Measurements from ENCODE around the gene BTBD16.

- no peak for TF ChIP-seq CTCF (IDR thresholded peaks at IDR 0.05)
- no peak for TF ChIP-seq POLR2A (IDR thresholded peaks at IDR 0.05)
- no peak for TF ChIP-seq EP300 (IDR thresholded peaks at IDR 0.05)
Measured at GRCh38 chr10:122240401-122240800, 30.7 kb upstream of the BTBD16 start.

Data from tibial nerve (tissue), 4 donors.